ENCODE results near the gene KIF16B. TPM values are rescaled to one million over a fixed set of nuclear protein-coding genes. Genes with fewer than 3 reads are reported as not detected.

The KIF16B gene
- total and polyA plus RNA-seq, 4 donors = 5.1 to 19.7 (median 8.4) TPM

DNA sequence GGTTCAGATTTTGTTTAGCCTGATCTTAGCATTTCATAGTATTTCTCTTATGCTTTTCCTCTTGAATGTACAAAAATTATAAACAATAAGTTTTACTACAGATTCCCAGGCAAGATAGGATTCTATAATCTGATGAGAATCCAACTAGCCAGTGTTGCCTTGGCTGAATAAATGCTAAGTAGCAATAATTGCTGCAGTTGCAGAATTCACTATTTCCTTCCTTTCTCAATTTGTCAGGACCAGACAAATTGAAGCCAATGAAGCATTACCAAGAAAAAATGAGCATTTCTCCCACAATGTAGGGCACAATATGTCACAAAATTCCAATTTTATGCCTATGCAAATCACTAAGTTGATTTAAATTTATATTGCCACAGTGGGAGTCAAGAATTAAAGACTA, 260.2 kb downstream of the KIF16B start:
- Histone ChIP-seq H3K9me3 (ENCODE audit: control insufficient read depth in 4 of 4, low read length in 3 of 4) (no peaks in the 10 kb centered on the region), H3K27ac (ENCODE audit: low read depth in 1 of 2, low read length in 2 of 2) (no peak overlapping the region), H3K4me1 (ENCODE audit: control insufficient read depth in 4 of 4, insufficient read depth in 4 of 4, low read length in 3 of 4) (no peaks in the 10 kb centered on the region), H3K36me3 (ENCODE audit: control insufficient read depth in 4 of 4, insufficient read depth in 3 of 4, low read depth in 1 of 4, low read length in 3 of 4) (peaks cover 0 to 3% (median under 1%) of the 10 kb centered on the region in 4 donors), H3K27me3 (ENCODE audit: control insufficient read depth in 4 of 4, insufficient read depth in 4 of 4, low read length in 3 of 4) (no peaks in the 10 kb centered on the region), H3K9ac (ENCODE audit: low read depth in 1 of 2, low read length in 2 of 2) (no peak overlapping the region), H3K4me3 (ENCODE audit: low read depth in 1 of 3, low read length in 3 of 3) (no peak overlapping the region)
- no peak for DNase-seq (ENCODE audit: low spot score)
- TF ChIP-seq, protein P1, sequence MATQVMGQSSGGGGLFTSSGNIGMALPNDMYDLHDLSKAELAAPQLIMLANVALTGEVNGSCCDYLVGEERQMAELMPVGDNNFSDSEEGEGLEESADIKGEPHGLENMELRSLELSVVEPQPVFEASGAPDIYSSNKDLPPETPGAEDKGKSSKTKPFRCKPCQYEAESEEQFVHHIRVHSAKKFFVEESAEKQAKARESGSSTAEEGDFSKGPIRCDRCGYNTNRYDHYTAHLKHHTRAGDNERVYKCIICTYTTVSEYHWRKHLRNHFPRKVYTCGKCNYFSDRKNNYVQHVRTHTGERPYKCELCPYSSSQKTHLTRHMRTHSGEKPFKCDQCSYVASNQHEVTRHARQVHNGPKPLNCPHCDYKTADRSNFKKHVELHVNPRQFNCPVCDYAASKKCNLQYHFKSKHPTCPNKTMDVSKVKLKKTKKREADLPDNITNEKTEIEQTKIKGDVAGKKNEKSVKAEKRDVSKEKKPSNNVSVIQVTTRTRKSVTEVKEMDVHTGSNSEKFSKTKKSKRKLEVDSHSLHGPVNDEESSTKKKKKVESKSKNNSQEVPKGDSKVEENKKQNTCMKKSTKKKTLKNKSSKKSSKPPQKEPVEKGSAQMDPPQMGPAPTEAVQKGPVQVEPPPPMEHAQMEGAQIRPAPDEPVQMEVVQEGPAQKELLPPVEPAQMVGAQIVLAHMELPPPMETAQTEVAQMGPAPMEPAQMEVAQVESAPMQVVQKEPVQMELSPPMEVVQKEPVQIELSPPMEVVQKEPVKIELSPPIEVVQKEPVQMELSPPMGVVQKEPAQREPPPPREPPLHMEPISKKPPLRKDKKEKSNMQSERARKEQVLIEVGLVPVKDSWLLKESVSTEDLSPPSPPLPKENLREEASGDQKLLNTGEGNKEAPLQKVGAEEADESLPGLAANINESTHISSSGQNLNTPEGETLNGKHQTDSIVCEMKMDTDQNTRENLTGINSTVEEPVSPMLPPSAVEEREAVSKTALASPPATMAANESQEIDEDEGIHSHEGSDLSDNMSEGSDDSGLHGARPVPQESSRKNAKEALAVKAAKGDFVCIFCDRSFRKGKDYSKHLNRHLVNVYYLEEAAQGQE (IDR thresholded peaks at IDR 0.05) = no peak
- TF ChIP-seq RXRA (IDR thresholded peaks at IDR 0.05) (no peak), GABPA (IDR thresholded peaks at IDR 0.05 in 1 of 2, conservative IDR thresholded peaks at IDR 0.05 in 1 of 2) (no peak), HNF4A (conservative IDR thresholded peaks at IDR 0.05) (no peak)

DNA sequence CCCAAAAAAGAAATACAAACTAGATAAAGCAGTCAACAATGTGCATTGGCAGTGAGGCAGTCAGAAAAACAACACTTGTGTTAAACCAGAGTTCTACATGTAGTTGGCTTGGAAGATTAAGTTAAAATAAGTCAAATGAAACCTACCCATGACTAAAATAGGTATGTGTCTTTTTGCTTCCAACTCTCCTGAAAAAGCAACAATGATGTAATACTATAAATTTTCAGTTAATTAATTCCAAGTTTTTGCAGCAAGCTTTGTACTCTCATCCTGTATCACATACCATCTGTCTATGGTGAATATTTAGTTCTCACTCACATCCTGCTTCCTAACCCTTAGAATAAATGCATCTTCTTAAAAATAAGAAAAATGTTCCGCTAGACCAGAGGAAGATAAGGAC, 261.5 kb downstream of the KIF16B start:
- no peaks in the 10 kb centered on the region for H3K4me1 ChIP-seq (ENCODE audit: control insufficient read depth in 4 of 4, insufficient read depth in 4 of 4, low read length in 3 of 4)
- peaks cover 0 to 3% (median under 1%) of the 10 kb centered on the region in 4 donors for H3K36me3 ChIP-seq (ENCODE audit: control insufficient read depth in 4 of 4, insufficient read depth in 3 of 4, low read depth in 1 of 4, low read length in 3 of 4)
- no peak overlapping the region for H3K9ac ChIP-seq (ENCODE audit: low read depth in 1 of 2, low read length in 2 of 2)
- no peak for DNase-seq (ENCODE audit: low spot score)
- TF ChIP-seq SP1 (IDR thresholded peaks at IDR 0.05) = no peak
- TF ChIP-seq RXRA (IDR thresholded peaks at IDR 0.05) = no peak
- no peak for TF ChIP-seq RAD21 (IDR thresholded peaks at IDR 0.05)
- TF ChIP-seq FOXA1 (IDR thresholded peaks at IDR 0.05) = no peak
- TF ChIP-seq, protein P1 (IDR thresholded peaks at IDR 0.05) = no peak
- no peak for TF ChIP-seq EGR1 (IDR thresholded peaks at IDR 0.05; ENCODE audit: low read depth in 2 of 2)
- no peak for TF ChIP-seq CTCF (IDR thresholded peaks at IDR 0.05; ENCODE audit: low read depth, low read length, missing input control)
- no peak for TF ChIP-seq HNF4A (conservative IDR thresholded peaks at IDR 0.05)
- TF ChIP-seq FOXA2 (IDR thresholded peaks at IDR 0.05) = no peak
- TF ChIP-seq ZBTB33 (IDR thresholded peaks at IDR 0.05) = no peak
- TF ChIP-seq HNF4G (IDR thresholded peaks at IDR 0.05) = no peak
- no peak for TF ChIP-seq JUND (IDR thresholded peaks at IDR 0.05)
- no peak for TF ChIP-seq GABPA (IDR thresholded peaks at IDR 0.05 in 1 of 2, conservative IDR thresholded peaks at IDR 0.05 in 1 of 2)
- TF ChIP-seq, protein P2, sequence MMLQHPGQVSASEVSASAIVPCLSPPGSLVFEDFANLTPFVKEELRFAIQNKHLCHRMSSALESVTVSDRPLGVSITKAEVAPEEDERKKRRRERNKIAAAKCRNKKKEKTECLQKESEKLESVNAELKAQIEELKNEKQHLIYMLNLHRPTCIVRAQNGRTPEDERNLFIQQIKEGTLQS (IDR thresholded peaks at IDR 0.05) = no peak
- TF ChIP-seq NR2F2 (IDR thresholded peaks at IDR 0.05) = no peak
- no peak for TF ChIP-seq YY1 (IDR thresholded peaks at IDR 0.05)
- no peak for TF ChIP-seq TAF1 (conservative IDR thresholded peaks at IDR 0.05)
- H3K4me3 ChIP-seq (ENCODE audit: low read depth in 1 of 3, low read length in 3 of 3) = no peak overlapping the region
- no peaks in the 10 kb centered on the region for H3K9me3 ChIP-seq (ENCODE audit: control insufficient read depth in 4 of 4, low read length in 3 of 4)
- H3K27me3 ChIP-seq (ENCODE audit: control insufficient read depth in 4 of 4, insufficient read depth in 4 of 4, low read length in 3 of 4) = no peaks in the 10 kb centered on the region
- 93% methylated on average over 1 of the region's 1 CpG for whole genome bisulfite sequencing
- no peak overlapping the region for H3K27ac ChIP-seq (ENCODE audit: low read depth in 1 of 2, low read length in 2 of 2)

All from liver (tissue), 9 donors.